Epithelial cell of esophagus (primary cell): ENCODE measurements around the gene PODNL1.

Experiments used
- DNase-seq: peaks from one replicate; pipeline ENCODE4 v3.0.0; 2010; ENCODE audit warnings: low read depth
- H3K4me3 ChIP-seq: 2 replicates; pipeline ENCODE4 v1.5.1; 2011; ENCODE audit warnings: mild to moderate bottlenecking, low read length, control low read depth
- TF ChIP-seq, protein P1 (sequence below): IDR thresholded peaks from 2 replicates; pipeline ENCODE4 v1.5.1; 2011; ENCODE audit warnings: low read depth, mild to moderate bottlenecking, low read length, control low read depth, inconsistent platforms; ENCODE audit not compliant: insufficient read depth; ENCODE audit errors: missing control alignments

The PODNL1 gene, protein sequence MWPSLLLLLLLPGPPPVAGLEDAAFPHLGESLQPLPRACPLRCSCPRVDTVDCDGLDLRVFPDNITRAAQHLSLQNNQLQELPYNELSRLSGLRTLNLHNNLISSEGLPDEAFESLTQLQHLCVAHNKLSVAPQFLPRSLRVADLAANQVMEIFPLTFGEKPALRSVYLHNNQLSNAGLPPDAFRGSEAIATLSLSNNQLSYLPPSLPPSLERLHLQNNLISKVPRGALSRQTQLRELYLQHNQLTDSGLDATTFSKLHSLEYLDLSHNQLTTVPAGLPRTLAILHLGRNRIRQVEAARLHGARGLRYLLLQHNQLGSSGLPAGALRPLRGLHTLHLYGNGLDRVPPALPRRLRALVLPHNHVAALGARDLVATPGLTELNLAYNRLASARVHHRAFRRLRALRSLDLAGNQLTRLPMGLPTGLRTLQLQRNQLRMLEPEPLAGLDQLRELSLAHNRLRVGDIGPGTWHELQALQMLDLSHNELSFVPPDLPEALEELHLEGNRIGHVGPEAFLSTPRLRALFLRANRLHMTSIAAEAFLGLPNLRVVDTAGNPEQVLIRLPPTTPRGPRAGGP

DNA sequence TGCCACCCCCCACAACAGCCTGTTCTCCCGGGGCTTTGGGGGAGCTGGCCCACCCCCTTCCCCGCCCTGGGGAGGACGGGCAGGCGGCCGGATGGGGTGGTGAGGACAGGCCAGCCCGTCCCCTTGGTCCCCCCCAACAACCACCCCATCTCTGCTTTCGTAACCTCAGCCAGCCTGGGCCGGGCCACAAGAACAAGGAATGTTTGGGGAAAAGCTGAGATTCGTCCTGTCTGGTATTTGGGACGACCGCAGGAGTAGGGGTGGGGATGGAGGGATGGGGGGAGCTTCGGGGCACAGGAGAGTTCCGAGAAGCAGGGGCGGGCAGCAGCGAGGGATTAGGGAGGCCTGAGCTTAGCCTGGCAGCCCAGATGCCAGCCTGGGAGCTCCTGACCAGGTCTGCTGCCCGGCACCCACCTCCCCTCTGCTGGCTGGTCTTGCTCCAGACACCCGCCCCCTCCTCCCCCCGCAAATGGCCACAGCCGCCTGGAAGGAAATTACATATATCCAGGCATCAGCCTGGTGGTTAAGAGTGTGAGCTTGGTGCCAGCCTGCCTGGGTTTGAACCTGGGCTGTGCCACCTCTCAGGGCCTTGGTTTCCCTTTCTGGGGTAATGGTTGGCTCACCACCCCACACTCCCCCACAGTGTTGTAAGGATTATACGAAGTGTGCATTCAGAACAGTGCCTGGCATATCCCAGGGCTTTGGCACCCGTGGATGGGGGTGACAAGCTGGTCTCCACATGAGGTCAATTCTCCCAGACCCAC lies at the start of gene PODNL1:
TSS of gene PODNL1 (minus strand) at position 117 of the 764 bp plus-strand sequence. CDS start 236 bp downstream, outside the sequence.
- DNase-seq, result peak; percentile 43
- no peak within 1 kb of the TSS for H3K4me3 ChIP-seq
- TF ChIP-seq, protein P1, sequence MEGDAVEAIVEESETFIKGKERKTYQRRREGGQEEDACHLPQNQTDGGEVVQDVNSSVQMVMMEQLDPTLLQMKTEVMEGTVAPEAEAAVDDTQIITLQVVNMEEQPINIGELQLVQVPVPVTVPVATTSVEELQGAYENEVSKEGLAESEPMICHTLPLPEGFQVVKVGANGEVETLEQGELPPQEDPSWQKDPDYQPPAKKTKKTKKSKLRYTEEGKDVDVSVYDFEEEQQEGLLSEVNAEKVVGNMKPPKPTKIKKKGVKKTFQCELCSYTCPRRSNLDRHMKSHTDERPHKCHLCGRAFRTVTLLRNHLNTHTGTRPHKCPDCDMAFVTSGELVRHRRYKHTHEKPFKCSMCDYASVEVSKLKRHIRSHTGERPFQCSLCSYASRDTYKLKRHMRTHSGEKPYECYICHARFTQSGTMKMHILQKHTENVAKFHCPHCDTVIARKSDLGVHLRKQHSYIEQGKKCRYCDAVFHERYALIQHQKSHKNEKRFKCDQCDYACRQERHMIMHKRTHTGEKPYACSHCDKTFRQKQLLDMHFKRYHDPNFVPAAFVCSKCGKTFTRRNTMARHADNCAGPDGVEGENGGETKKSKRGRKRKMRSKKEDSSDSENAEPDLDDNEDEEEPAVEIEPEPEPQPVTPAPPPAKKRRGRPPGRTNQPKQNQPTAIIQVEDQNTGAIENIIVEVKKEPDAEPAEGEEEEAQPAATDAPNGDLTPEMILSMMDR, result no peak

DNA sequence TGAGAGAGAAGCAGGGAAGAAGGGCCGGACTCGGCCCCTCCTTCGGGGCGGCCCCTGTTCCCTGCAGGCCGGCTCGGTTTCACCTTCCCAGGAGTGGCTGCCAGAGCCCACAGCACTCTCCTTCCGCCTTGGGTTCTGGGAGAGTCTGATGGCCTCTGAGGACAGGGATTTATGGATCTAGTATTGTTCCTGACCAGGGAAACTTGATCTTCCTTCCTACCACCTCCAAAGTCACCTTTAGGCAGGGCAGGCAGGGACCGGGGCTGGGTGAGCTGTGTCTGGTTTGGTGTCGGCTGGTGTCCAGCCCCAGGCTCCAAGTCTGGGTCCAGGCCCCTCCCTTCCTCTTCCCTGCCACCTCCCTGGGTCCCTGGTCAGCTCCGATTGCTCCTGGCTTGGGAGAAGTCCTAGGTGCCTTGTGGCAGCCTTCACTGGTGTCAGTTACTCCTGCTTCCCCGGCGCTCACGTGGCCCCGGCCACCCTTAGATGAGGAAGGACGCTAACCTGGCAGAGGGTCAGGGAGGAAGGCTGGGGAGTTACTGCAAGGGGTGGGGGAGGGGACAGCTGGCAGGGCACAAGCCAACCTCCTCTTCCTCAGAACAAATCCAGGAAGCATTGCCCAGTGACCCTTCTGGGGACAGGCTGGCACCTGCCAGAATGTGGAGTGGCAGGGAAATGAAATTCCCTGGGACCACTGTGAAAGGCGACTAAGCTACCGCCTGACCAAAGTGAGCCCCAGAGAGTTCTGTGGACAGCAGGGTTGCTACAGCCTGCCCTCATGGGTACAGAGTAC lies 49.1 kb upstream of the PODNL1 start:
- TF ChIP-seq, protein P1, result no peak
- DNase-seq, result no peak
- H3K4me3 ChIP-seq, result no peak overlapping the region

DNA sequence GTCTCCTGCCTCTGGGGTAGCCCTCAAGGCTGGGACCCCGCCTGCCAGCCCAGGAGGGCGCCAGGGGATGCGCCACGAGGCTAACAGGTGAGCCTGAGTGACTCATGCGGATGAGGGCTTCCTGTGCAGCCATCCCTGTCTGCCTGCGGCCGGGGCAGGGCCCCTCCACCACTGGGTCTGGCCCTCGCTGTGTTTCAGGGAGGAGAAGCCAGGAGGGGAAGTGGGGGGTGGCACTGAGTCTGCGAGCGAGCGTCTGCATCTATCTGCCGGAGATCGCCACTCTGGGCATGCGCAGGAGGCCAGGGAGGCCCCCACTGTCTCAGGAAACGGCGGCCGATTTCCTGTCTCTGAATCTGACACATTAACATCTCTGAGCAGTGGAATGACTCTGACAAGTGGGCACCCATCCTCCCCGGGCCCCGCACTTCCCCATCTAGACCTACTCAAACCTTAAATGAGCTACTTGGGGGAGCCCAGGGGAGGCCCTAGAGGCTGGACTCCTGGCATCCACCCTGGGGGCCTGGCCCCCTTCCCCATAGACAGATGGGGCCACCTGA lies 48.2 kb upstream of the PODNL1 start:
- TF ChIP-seq, protein P1, result no peak
- H3K4me3 ChIP-seq, result no peak overlapping the region
- no peak for DNase-seq

DNA sequence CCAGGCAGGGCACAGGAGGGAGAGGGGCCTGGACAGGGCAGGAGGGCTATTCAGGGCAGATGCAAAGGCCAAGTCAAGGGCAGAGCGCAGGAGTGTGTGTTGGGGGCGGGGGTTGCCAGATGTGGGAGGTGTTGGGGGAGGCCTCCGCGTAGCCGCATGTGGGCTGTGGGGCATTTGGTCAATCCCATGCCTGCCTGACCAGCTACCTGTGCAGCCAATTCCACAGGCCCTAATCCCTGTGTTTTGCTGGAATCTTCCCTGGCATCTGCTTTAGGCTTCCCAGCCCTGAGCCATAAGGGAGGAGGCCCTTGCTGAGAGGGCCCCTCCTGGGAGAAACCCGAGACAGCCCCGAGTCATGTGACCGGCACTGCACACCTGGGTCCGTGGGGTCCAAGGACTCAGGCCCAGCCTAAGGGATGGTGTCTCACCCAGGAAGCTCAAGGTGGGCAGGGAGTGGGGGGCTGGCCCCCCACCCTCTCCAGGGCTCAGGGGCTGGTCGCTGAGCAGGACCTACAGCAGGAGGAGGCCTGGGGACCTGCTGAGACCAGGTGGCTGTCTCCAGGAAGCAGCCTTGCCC lies 47.6 kb upstream of the PODNL1 start:
- H3K4me3 ChIP-seq, result no peak overlapping the region
- no peak for DNase-seq
- TF ChIP-seq, protein P1, result no peak

DNA sequence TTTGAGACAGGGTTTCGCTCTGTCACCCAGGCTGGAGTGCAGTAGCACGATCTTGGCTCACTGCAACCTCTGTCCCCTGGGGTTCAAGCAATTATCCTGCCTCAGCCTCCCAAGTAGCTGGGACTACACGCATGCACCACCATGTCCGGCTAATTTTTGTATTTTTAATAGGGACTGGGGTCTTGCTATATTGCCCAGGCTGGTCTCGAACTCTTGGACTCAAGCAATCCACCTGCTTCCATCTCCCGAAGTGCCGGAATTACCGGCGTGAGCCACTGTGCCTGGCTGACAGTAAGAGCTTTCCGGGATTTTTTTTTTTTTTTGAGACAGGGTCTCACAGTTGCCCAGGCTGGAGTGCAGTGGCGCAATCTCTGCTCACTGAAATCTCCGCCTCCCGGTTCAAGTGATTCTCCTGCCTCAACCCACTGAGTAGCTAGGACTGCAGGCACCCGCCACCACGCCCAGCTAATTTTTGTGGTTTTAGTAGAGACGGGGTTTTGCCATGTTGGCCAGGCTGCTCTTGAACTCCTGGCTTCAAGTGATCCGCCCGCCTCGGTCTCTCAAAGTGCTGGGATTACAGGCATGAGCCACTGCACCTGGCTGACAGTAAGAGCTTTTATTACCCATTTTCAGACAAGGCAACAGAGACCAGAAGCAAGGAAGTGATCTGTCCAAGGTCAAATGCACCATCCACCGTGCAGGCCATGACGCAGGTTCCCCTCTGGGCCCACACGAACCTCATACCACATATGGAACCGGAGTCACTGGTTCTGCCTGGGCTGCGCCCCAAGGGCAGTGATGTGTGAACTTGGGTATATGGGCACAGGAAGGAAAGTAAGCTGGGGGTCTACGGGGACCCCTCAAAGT lies 46.9 kb upstream of the PODNL1 start:
- TF ChIP-seq, protein P1, result no peak
- no peak for DNase-seq
- H3K4me3 ChIP-seq, result no peak overlapping the region

DNA sequence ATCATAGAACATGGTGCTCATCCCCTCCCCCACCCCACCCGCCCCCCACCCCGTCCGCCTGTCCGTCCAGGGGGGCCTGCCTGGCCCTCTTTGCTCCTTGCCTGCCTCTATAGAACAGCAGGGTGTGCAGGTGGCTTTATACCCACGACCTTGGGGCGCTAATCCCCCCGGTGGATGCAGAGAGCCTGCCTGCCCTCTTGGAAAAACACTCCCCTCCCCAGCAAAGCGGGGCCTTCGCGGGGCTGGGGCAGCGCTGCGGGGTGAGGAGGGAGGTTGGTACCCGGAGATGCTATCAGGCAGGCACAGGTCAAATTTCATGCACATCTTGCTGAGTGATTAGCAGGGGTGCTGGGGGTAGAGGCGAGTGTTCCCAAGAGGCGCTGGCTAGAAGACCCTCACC lies 46.0 kb upstream of the PODNL1 start:
- no peak overlapping the region for H3K4me3 ChIP-seq
- TF ChIP-seq, protein P1, result no peak
- DNase-seq, result no peak
